HS-27A (cell line): Measurements from ENCODE around the gene FGF21.
A peak's percentile ranks its signal among the peaks of the same experiment; 100 is the strongest.
"Not testable (repeated sequence)": the region's sequence is repeated elsewhere in the genome, so short reads cannot be mapped to it uniquely, and the experiment has no call there.

Experiments used
- DNase-seq: peaks from one replicate; pipeline ENCODE4 v3.0.0-alpha.2; 2012; ENCODE audit warnings: low read depth, missing footprints

The FGF21 gene

DNA sequence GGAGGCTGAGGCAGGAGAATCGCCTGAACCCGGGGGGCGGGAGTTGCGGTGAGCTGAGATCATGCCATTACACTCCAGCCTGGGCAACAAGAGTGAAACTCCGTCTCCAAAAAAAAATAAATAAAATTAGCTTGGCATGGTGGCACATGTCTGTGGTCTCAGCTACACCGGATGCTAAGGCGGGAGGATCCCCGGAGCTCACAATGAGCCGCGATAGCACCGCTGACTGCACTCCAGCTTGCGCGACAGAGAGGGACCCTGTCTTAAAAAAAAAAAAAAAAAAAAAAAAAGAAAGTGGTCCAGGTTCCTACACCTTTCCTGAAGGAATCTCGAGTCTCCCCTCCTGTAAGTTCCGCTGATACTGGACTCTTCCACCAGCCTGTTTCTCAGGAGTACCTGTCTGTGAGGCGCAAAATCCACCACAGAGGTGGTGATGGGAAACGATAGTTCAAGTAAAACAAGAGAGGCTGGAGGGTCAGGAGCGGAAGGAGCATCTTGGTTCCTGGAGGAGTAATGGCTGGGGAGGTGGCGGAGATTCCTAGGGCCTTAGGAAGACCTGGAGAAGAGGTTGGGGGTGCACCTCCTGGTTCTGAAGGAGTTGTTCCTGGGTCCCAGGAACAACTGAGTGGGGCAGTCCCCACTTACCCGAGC is 3.4 kb upstream of the FGF21 start:
- DNase-seq = no peak

DNA sequence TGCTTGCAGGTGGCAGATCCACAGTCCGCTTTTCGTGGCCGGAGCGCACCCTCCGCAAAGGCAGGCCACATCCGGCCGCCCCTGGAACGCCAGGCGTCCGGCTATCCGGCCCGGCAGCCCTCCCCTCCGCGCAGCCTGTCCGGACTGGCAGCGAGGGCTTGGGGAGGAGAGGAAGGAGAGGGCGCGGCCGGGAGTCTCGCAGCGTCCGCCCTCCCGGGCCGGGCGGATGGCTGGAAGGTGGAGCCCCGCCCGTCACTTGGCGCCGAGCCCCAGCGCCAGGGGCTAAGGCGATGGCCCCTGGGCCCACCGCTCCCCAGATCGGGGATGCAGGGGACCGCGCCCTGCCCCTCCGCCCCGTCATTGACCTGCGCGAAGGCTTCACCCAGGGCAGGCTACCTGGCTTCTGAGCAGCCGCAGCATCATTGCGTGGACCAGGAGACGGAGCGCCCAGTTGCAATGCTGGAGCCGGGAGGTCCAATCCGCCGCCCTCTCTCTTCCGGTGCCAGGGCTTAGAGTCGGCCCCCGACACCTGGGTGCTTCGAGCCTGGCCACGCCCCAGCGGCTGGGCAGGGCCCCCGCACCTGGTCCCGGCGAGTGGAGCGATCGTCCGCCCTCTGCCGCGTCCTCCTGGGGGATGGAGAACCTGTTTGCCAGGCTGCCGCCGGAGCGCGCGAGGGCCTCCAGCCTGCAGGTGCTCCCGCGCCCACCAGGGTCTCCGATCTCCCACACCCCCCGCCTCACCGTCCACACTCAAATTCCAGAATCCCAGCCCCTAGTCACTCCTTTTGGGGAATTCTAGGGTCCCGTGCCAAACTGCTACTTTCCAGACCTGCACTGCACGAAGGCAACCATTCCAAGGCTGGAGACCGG is 2.6 kb upstream of the FGF21 start, which contains the start of gene FUT1:
TSS of gene FUT1 (minus strand) at position 146 of the 870 bp plus-strand sequence. CDS start 1,360 bp downstream, outside the sequence.
- DNase-seq = no peak

DNA sequence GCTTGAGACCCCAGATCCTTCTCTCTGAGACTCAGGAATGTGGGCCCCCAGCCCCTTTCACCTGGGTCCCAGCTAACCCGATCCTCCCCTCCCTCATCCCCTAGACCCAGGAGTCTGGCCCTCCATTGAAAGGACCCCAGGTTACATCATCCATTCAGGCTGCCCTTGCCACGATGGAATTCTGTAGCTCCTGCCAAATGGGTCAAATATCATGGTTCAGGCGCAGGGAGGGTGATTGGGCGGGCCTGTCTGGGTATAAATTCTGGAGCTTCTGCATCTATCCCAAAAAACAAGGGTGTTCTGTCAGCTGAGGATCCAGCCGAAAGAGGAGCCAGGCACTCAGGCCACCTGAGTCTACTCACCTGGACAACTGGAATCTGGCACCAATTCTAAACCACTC is 463 bp downstream of the FGF21 start:
- no peak for DNase-seq

DNA sequence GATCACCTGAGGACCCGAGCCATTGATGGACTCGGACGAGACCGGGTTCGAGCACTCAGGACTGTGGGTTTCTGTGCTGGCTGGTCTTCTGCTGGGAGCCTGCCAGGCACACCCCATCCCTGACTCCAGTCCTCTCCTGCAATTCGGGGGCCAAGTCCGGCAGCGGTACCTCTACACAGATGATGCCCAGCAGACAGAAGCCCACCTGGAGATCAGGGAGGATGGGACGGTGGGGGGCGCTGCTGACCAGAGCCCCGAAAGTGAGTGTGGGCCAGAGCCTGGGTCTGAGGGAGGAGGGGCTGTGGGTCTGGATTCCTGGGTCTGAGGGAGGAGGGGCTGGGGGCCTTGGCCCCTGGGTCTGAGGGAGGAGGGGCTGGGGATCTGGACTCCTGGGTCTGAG is 888 bp downstream of the FGF21 start:
- DNase-seq = no peak

DNA sequence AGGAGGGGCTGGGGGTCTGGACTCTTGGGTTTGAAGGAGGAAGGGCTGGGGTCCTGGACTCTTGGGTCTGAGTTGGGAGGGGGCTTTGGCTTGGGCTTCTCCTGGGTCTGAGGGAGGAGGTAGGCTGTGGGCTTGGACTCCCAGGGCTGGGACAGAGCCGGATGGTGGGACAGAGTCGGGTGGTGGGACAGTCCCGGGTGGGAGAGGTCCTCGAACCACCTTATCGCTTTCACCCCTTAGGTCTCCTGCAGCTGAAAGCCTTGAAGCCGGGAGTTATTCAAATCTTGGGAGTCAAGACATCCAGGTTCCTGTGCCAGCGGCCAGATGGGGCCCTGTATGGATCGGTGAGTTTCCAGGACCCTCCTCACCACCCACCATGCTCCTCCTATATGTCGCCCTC is 1.4 kb downstream of the FGF21 start:
- no peak for DNase-seq

DNA sequence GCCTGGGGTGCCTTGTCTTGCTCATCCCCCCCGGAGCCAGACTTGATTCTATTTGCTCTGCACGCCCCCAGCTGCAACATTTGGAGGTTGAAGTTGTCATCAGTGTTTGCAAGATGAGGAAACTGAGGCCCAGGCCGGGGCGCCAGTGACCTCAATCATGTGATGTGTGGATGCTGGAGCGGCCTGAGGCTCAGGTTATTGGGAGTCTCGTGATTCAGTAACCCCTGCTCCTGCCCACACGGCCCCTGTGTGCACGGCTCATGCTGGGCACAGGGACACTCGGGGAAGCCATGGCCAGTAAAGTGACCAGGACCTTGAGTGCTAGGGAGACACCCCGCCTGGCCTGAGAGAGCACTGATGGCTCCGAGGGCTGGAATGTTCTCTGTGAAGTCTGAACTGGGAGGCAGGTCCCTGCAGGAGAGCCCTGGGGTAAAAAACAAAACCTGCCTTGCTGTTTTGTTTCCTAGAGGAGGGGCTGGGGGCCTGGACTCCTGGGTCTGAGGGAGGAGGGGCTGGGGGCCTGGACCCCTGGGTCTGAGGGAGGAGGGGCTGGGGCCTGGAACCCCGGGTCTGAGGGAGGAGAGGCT is 1.9 kb downstream of the FGF21 start:
- DNase-seq = no peak

DNA sequence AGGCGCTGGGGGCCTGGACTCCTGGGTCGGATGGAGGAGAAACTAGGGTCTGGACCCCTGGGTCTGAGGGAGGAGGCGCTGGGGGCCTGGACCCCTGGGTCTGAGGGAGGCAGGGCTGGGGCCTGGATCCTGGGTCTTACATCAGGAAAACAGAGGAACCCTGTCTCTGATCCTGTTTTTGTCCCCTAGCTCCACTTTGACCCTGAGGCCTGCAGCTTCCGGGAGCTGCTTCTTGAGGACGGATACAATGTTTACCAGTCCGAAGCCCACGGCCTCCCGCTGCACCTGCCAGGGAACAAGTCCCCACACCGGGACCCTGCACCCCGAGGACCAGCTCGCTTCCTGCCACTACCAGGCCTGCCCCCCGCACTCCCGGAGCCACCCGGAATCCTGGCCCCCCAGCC is 2.4 kb downstream of the FGF21 start:
- no peak for DNase-seq

DNA sequence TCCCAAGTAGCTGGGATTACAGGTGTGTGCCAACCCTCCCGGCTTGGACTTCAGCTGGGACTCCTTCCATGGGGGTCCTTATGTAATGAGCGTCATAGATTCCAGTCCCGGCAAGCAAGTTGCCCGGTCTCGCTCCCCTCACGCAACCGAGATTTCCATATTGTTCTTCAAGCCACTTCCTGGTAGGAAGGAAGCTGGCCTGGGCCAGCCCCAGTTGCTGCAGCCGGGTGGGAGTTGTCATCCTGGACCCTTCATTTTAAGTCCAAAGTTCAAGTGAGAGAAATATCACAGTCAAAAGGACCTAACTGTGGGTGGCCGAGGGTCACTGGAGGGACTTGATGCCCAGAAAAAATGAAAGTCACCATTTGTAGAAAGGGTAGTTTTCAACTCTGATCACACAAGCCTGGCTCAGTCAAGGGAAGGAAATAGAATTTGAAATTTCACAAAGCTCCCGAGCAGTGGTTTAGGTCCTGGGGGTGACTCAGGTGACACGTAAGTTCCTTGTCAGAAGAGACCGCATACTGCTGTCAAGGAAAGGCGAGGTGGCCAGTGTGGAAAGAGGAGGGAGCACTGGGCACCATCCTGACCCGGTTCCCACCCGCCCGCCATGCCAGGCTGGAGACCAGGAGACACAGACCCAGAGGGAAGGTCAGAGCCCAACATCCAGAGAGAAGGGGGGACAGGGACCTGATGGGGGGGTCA is 5.3 kb downstream of the FGF21 start:
- DNase-seq = no peak

DNA sequence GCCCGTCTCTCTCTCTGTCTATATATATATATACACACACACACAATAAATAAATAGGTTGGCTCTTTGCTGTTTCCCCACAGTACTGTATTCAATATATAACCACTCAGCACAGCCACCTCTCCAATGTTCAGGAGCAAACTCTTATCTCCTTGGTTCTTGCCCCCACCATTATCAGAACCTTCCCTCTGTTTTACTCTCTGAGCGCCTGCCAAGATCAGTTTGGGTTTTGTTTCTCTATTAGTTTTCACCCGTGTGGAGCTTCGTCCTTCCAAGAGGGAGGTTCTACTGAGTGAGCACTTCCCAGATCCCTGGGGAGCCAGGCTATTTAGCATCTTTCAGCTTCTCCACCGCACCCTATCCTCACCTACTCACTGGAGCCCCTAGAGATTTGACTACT is 10.5 kb downstream of the FGF21 start:
- not testable (repeated sequence) for DNase-seq

DNA sequence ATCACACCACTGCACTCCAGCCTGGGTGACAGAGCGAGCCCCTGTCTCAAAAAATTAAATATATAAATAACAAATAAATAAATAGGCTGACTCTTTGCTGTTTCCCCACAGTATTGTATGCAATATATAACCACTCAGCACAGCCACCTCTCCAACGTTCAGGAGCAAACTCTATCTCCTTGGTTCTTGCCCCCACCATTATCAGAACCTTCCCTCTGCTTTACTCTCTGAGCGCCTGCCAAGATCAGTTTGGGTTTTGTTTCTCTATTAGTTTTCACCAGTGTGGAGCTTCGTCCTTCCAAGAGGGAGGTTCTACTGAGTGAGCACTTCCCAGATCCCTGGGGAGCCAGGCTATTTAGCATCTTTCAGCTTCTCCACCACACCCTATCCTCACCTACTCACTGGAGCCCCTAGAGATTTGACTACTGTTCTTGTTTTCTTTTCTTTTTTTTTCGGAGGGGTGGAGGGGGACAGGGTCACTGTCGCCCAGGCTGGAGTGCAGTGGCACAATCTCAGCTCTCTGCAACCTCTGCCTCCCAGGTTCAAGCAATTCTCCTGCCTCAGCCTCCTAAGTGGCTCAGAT is 12.9 kb downstream of the FGF21 start:
- not testable (repeated sequence) for DNase-seq

DNA sequence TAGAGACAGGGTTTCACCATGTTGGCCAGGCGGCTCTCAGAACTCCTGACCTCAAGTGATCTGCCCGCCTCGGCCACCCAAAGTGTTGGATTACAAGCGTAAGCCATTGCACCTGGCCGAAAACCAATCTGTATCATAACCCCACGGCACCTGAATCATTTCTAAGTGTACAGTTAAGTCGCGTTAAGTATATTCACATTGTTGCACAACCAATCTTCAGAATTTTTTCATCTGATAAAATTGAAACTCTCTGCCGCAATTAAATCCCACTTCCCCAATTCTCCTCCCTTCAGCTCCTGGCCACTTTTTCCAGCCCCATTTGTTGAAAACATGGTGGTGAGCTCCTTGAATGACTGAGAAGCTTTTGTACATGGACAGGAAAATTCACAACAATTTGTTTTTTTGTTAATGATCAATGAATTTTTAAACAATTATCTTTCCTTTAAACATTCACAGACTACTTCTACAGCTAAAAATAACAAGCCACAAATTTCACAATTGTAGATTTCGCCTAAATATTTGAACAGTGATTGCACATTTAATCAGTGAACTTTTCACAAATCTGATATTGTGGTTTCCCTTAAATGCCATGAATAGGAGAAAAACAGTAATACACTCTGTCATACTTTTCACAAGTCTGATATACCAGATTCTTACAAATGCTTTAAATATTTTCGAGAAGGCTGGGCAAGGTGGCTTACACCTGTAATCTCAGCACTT is 13.8 kb downstream of the FGF21 start:
- DNase-seq = no peak

DNA sequence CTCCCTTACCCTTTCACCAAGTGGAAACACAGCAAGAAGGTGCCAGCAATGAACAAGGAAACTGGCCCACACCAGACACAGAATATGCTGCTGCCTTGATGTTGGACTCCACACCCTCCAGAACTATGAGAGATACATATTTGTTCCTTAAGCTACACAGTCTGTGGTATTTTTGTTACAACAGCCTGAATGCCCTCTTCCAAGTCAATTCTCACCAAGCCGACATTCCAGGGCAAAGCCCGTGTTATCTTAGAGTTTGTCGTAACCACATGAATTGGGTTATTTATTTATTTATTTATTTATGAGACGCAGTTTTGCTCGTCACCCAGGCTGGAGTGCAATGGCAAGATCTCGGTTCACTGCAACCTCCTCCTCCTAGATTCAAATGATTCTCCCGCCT is 14.9 kb downstream of the FGF21 start:
- DNase-seq = peak; percentile 90

DNA sequence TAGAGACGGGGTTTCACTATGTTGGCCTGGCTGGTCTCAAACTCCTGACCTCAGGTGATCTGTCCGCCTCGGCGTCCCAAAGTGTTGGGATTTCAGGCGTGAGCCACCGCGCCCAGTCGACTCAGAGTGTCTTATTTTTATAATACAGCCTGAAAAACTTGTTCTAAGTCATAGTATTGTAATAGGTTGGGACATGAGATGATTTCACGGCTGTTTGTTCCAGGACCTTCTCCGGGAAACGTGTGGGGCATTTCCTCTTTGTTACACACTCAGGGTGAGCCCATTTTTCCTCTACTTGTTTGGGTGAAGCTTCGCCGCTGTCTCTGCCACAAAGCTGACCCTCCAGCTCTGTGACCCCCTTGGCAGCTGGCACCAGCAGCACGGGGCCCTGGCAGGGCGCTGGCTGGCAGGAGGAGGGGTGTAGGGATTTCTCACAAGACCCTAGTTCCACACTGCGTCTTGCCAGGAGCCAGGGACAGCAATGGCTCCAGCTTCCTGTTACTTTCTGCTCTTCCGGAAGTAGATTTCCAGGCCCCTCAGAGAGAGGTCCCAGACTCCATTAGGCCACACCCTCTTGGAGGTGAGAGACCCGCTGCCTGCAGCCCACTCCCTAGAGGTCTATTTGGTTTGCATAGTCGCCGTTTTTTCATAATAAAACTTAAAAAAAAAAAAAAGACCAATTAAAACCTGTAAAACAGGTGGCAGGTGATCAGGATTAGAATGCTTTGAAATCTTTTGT is 15.6 kb downstream of the FGF21 start:
- no peak for DNase-seq

DNA sequence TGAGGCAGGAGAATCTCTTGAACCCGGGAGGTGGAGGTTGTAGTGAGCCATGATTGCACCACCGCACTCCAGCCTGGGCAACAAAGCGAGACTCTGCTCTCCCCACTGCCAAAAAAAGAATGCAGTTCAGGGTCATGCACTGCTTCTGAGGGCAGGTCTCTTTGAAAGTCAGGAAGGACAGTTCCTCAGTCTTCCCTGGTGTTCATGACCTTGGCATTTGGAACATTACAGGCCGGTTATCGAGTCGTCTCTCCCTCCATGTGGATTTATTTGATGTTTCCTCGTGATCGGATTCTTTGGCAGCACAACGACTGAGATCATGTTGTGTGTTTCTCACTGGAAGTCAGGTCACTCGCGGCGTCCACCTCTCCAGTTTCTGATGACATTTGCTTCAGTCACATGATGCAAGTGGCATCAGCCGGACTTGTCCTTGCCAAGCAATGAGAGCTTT is 17.2 kb downstream of the FGF21 start:
- no peak for DNase-seq

DNA sequence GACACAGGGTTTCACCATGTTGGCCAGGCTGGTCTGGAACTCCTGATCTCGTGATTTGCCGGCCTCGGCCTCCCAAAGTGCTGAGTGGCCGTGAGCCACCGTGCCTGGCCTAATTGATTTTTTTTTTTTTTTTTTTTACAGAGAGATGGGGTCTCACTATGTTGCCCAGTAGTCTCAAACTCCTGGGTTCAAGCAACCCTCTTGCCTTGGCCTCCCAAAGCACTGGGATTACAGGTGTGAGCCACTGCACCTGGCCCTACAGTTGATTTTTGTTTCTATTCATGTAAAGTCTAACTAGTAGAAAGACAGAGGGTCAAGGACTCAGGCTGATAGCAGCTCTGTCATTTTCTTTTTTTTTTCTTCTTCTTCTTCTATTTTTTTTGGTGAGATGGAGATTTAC is 21.8 kb downstream of the FGF21 start:
- no peak for DNase-seq

DNA sequence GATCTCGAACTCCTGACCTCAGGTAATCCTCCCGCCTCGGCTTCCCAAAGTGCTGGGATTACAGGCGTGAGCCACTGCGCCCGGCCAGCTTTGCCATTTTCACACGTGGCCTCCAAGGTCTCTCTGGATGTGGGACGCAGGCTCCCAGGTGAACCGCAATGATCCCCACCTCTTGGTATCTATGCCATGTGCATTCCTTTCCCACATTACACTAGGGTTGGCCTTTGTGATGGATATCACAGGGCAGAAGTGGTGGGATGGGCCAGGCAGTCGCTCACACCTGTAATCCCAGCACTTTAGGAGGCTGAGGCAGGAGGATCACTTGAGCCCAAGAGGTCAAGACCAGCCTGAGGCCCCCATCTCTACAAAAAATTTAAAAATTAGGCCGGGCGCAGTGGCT is 22.4 kb downstream of the FGF21 start:
- no peak for DNase-seq

DNA sequence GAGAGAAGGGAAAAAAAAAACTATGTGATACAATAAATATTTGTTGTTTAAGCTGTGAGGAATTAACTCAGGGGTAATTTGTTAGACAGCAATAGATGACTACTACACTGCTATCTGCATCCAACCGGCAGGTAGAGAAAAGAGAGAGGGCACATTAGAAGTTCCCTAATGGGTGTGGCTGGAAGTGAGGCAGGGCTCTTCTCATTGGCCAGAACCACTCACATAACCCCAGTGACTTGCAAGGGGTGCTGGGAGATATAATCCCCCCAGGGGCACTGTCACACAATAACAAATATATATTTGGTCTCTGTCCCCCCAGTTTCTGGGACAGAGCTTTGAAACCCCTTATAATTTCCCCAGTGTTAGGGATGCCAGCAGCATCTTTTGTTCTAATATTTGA is 24.3 kb downstream of the FGF21 start:
- DNase-seq = no peak

DNA sequence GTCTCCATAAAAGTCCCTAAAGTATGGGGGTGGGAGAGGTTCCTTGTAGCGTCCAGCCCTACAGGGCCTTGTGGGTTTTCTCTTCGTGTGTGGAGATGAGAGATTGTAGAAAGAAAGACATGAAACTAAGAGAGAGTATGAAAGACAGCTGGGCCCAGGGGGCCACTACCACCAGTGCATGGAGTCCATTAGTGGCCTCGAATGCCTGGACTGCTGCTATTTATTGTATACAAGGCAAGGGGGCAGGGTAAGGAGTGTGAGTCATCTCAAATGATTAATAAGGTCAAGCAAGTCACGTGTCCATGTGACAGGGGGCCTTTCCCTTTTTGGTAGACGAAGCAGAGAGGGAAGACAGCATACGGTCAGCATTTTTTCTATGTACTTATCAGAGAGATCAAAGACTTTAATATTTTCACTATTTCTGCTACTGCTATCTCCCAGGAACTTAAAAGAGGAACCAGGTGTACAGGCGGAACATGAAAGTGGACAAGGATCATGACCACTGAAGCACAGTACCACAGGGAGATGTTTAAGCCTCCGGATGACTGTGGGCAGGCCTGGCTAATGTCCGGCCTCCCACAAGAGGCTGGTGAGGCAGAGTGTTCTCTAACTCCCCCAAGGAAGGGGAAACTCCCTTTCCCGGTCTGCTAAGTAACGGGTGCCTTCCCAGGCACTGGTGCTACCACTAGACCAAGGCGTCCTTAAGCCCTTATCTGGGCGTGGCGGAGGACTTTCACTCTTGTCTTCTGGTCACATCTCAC is 25.5 kb downstream of the FGF21 start:
- DNase-seq = no peak

DNA sequence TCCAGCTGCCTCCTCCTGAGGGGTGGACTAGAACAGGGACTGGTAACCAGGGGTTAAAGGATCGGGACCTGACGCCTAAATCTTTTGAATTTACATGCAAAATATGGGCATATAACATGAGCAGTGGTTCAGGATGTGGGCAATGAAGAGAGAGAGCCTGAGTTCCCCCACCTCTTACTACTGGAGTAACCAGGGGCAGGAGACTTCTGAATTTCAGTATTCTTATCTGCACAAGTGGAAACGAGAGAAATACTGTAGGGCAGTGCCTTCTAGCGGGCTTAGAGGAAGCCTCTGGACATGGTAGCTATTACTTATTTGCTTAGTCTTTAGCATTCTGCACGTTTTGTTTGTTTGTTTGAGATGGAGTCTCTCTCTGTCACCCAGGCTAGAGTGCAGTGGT is 29.2 kb downstream of the FGF21 start:
- no peak for DNase-seq

DNA sequence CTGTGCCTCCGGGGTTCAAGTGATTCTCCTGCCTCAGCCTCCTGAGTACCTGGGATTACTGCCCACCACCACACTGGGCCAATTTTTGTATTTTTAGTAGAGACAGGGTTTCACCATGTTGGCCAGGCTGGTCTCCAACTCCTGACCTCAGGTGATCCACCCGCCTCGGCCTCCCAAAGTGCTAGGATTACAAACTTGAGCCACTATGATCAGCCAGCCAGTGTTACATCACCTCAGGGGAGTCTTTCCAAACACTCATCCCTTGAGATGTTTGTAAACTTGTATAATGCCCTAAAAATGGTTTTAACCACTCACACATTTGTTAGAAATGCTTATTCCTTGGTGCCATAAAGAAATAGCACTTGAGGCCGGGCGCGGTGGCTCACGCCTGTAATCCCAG is 31.1 kb downstream of the FGF21 start:
- DNase-seq = not testable (repeated sequence)
